Panc1 (cell line): Measurements from ENCODE around the gene IFT172.

Experiments used
- POLR2AphosphoS5 ChIP-seq: IDR thresholded peaks from 2 replicates; pipeline ENCODE4 v1.6.1; 2012; ENCODE audit warnings: mild to moderate bottlenecking, low read depth, low read length, moderate library complexity
- SIN3A ChIP-seq: IDR thresholded peaks from 2 replicates; pipeline ENCODE4 v1.6.1; 2012; ENCODE audit warnings: low read depth, mild to moderate bottlenecking, low read length, moderate library complexity, borderline replicate concordance; ENCODE audit not compliant: insufficient read depth
- TF ChIP-seq, protein P1 (sequence below): fragments of 450-650 bp; IDR thresholded peaks from 2 replicates; pipeline ENCODE4 v1.5.1; 2017; ENCODE audit warnings: mild to moderate bottlenecking

DNA sequence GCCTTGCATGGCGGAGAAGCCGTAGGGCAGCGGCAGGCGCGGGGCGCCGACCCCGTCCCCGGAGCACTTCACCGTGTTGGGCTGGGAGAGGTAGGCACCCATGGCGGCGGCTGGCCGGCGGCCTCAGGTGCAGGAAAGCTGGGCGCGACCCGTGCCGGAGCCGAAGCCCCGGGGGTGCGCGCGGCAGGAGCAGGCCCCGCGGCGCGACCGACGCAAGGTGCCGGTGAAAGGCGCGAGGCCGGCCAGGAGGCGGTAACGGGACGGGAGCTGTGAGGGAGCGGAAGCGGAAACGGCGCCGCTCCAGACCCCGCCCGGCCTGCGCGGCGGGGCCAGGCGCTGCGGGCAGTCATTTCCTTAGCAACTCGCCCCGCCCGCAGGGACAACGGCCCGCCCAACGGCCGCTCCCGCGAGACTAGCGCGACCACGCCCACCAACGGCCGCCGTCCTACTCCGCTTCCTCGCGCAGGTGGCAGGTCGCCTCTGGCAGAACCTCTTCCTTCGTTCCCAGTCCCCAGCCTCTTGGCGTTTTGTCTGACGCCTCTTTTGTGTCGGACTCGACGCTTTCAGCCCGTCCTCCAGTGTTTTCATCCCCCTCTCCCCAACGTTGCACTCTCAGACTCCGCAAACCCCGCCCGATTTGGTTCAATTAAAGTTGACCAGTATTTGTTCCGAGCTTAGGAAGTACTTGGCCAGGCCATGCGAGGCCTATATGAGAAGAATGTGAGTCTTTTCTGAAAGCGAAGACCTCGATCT, 80.0 kb downstream of the IFT172 start, which contains the start of gene PPM1G:
- TF ChIP-seq SIN3A (peak; percentile 72; the same call in 1 of the 2 replicates), POLR2AphosphoS5 (peak; percentile 99)
- TF ChIP-seq, protein P1, sequence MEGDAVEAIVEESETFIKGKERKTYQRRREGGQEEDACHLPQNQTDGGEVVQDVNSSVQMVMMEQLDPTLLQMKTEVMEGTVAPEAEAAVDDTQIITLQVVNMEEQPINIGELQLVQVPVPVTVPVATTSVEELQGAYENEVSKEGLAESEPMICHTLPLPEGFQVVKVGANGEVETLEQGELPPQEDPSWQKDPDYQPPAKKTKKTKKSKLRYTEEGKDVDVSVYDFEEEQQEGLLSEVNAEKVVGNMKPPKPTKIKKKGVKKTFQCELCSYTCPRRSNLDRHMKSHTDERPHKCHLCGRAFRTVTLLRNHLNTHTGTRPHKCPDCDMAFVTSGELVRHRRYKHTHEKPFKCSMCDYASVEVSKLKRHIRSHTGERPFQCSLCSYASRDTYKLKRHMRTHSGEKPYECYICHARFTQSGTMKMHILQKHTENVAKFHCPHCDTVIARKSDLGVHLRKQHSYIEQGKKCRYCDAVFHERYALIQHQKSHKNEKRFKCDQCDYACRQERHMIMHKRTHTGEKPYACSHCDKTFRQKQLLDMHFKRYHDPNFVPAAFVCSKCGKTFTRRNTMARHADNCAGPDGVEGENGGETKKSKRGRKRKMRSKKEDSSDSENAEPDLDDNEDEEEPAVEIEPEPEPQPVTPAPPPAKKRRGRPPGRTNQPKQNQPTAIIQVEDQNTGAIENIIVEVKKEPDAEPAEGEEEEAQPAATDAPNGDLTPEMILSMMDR: no peak
